Measurements from ENCODE around the gene CNOT1.
"Not testable (repeated sequence)": the region's sequence is repeated elsewhere in the genome, so short reads cannot be mapped to it uniquely, and the experiment has no call there.

CNOT1 gene

GRCh38 chr16:58629733-58630640 lies at the start of gene CNOT1:
TSS of gene CNOT1 (minus strand) at chr16:58629826. CDS start at chr16:58599337, 30,489 bp downstream.
- peak; percentile 100 for DNase-seq

GRCh38 chr16:58678716-58679115 lies 49.1 kb upstream of the CNOT1 start:
- DNase-seq: no peak

- DNase-seq: no peak
These were observed 48.6 kb upstream of the CNOT1 start for GRCh38 chr16:58678269-58678668.

- no peak for DNase-seq
These were observed 41.4 kb upstream of the CNOT1 start for GRCh38 chr16:58670946-58671583.

GRCh38 chr16:58670177-58670576 lies 40.6 kb upstream of the CNOT1 start:
- DNase-seq: no peak

GRCh38 chr16:58665200-58665599 lies 35.6 kb upstream of the CNOT1 start:
- DNase-seq: no peak

- peak; percentile 29 for DNase-seq
These were observed 31.7 kb upstream of the CNOT1 start for GRCh38 chr16:58661199-58661830.

- DNase-seq: not testable (repeated sequence)
These were observed 30.3 kb upstream of the CNOT1 start for GRCh38 chr16:58659911-58660310.

- DNase-seq: no peak
These were observed 29.2 kb upstream of the CNOT1 start for GRCh38 chr16:58658796-58659211.

GRCh38 chr16:58656899-58657298 lies 27.3 kb upstream of the CNOT1 start:
- DNase-seq: no peak

GRCh38 chr16:58655215-58655596 lies 25.6 kb upstream of the CNOT1 start:
- no peak for DNase-seq

GRCh38 chr16:58654560-58655214 lies 25.1 kb upstream of the CNOT1 start:
- no peak for DNase-seq

GRCh38 chr16:58652741-58653140 lies 23.1 kb upstream of the CNOT1 start:
- no peak for DNase-seq

- no peak for DNase-seq
These were observed 22.3 kb upstream of the CNOT1 start for GRCh38 chr16:58651965-58652348.

GRCh38 chr16:58649707-58650106 lies 20.1 kb upstream of the CNOT1 start:
- DNase-seq: no peak

- no peak for DNase-seq
These were observed 17.5 kb upstream of the CNOT1 start for GRCh38 chr16:58647107-58647506.

GRCh38 chr16:58644765-58645487 lies 15.3 kb upstream of the CNOT1 start:
- no peak for DNase-seq

- no peak for DNase-seq
These were observed 14.5 kb upstream of the CNOT1 start for GRCh38 chr16:58644108-58644507.

- DNase-seq: no peak
These were observed 11.3 kb upstream of the CNOT1 start for GRCh38 chr16:58640949-58641348.

GRCh38 chr16:58639836-58640235 lies 10.2 kb upstream of the CNOT1 start:
- no peak for DNase-seq

- no peak for DNase-seq
These were observed 9.6 kb upstream of the CNOT1 start for GRCh38 chr16:58639230-58639629.
